Ovary (tissue), 9 donors: Measurements from ENCODE around the gene CLEC16A. TPM values are rescaled to one million over a fixed set of nuclear protein-coding genes. Genes with fewer than 3 reads are reported as not detected.

Source experiments
- DNase-seq, 5 donors: peaks; one replicate each; pipeline ENCODE4 v3.0.0-alpha.2; 2019 to 2020
- H3K27ac ChIP-seq, 2 donors: fragments of 200-600 bp; one replicate each; pipeline versions ENCODE4 v1.5.1 to v1.8.0; 2019 to 2022
- H3K27me3 ChIP-seq: fragments of 200-600 bp; one replicate; pipeline ENCODE4 v1.8.0; 2022
- H3K36me3 ChIP-seq: fragments of 200-600 bp; sonication (generic); one replicate; pipeline ENCODE4 v1.5.1; 2019
- H3K4me1 ChIP-seq: one replicate; pipeline ENCODE4 v1.8.1; 2013; ENCODE audit warnings: mild to moderate bottlenecking, moderate library complexity; ENCODE audit not compliant: insufficient read depth
- H3K4me3 ChIP-seq: fragments of 200-600 bp; sonication (generic); one replicate; pipeline ENCODE4 v1.5.1; 2017
- H3K9me3 ChIP-seq, 2 donors: fragments of 200-600 bp in 1 of 2; sonication (generic) in 1 of 2; one replicate each; pipeline versions ENCODE4 v1.5.1 to v1.8.1; 2013 to 2019; ENCODE audit warnings: mild to moderate bottlenecking in 1 of 2, moderate library complexity in 1 of 2
- EP300 ChIP-seq: sonication (generic); formaldehyde crosslinking; IDR thresholded peaks from one replicate; pipeline ENCODE4 v1.6.1; 2017; ENCODE audit warnings: antibody characterized with exemption
- POLR2A ChIP-seq: fragments of 450-650 bp; IDR thresholded peaks from one replicate; pipeline ENCODE4 v1.6.1; 2017; ENCODE audit warnings: antibody characterized with exemption, mild to moderate bottlenecking, moderate library complexity
- WGBS, 3 donors: extraction: QIAGEN DNeasy Blood & Tissue Kit in 1 of 3; methylation state at CpG; one replicate each; pipeline versions ENCODE4 v1.1.5 to v1.1.7; 2013 to 2017; 5-methylcytosine and 5-hydroxymethylcytosine counted together
- intact Hi-C, 4 donors: fragments of 100-400 bp; cut with DNase I; formaldehyde crosslinking; loops; one replicate each; pipeline versions ENCODE4 v1.11.0 to v1.15.1; 2022 to 2023
- polyA plus RNA-seq, 2 donors: library from polyadenylated mRNA; stranded (reverse); fragments of 200-250 nt in 1 of 2; fragments of 350-450 nt in 1 of 2; fragmentation: Illumina TruSeq in 1 of 2; extraction: RNeasy Lipid Tissue Mini Kit (QIAGEN cat#74804) in 1 of 2; gene quantifications; one replicate each; pipeline ENCODE4 v1.2.3, GENCODE V29; 2013 to 2014
- total RNA-seq, 7 donors: library from RNA; depleted of rRNA in 2 of 7; stranded (reverse); fragments of >200 nt in 2 of 7; fragmentation: NEBNext Ultra II Directional in 3 of 7; extraction: Animal tissue kit (Norgen Biotek cat#: 25700) in 3 of 7; gene quantifications; one replicate each; pipeline versions ENCODE4 v1.1.0 to v1.2.4, GENCODE V29; 2016 to 2023
- TF ChIP-seq, protein P1 (sequence below), 3 donors: fragments of 450-650 bp in 2 of 3; fragments of 200-600 bp in 1 of 3; IDR thresholded peaks; one replicate each; pipeline versions ENCODE4 v1.5.1 to v1.8.0; 2016 to 2022; ENCODE audit warnings: antibody characterized with exemption in 3 of 3, mild to moderate bottlenecking in 1 of 3
- donor health status: DM: no; HTN: no; CAD: no; lungs with moderate emphysema.
- donor health status: DM: no; HTN: no; CAD: no.
- donor health status: Bipolar disorder and iron deficiency.
- donor health status: DM: yes; HTN: yes; CAD: no.
- donor health status: DM: no; HTN: no; CAD: no.
- donor health status: DM: yes; HTN: yes; CAD: no.

CLEC16A gene
- total and polyA plus RNA-seq, 9 donors, result 6.4 to 28.1 (median 16.5) TPM

- H3K36me3 ChIP-seq, result no peaks in the 10 kb centered on the region
- DNase-seq, result peak in 1 of 5 donors; percentile 21
- intact Hi-C loops, result no loop called here
- H3K4me3 ChIP-seq, result no peak overlapping the region
- no peak overlapping the region for H3K27ac ChIP-seq
- H3K27me3 ChIP-seq, result no peaks in the 10 kb centered on the region
- TF ChIP-seq POLR2A (no peak), EP300 (no peak)
- TF ChIP-seq, protein P1, sequence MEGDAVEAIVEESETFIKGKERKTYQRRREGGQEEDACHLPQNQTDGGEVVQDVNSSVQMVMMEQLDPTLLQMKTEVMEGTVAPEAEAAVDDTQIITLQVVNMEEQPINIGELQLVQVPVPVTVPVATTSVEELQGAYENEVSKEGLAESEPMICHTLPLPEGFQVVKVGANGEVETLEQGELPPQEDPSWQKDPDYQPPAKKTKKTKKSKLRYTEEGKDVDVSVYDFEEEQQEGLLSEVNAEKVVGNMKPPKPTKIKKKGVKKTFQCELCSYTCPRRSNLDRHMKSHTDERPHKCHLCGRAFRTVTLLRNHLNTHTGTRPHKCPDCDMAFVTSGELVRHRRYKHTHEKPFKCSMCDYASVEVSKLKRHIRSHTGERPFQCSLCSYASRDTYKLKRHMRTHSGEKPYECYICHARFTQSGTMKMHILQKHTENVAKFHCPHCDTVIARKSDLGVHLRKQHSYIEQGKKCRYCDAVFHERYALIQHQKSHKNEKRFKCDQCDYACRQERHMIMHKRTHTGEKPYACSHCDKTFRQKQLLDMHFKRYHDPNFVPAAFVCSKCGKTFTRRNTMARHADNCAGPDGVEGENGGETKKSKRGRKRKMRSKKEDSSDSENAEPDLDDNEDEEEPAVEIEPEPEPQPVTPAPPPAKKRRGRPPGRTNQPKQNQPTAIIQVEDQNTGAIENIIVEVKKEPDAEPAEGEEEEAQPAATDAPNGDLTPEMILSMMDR (IDR thresholded peaks at IDR 0.05), result no peak
- WGBS, 3 donors, result 91 to 92% (median 92%) methylated on average over 17 of the region's 17 CpGs
- H3K9me3 ChIP-seq, result no peaks in the 10 kb centered on the region
- H3K4me1 ChIP-seq, result peaks cover 7% of the 10 kb centered on the region
Observed at GRCh38 chr16:11051879-11052808, 107.8 kb downstream of the CLEC16A start.

- 87 to 93% (median 90%) methylated on average over 6 of the region's 6 CpGs for WGBS, 3 donors
- Histone ChIP-seq H3K4me3 (no peak overlapping the region), H3K36me3 (no peaks in the 10 kb centered on the region), H3K27ac (no peak overlapping the region), H3K27me3 (no peaks in the 10 kb centered on the region), H3K9me3 (no peaks in the 10 kb centered on the region), H3K4me1 (peaks cover 10% of the 10 kb centered on the region)
- no peak for TF ChIP-seq POLR2A
- TF ChIP-seq EP300, result no peak
- TF ChIP-seq, protein P1 (IDR thresholded peaks at IDR 0.05), result no peak
- DNase-seq, result no peak
- intact Hi-C loops, result no loop called here
Observed at GRCh38 chr16:11053916-11054460, 109.6 kb downstream of the CLEC16A start.

GRCh38 chr16:11056090-11056992, 112.0 kb downstream of the CLEC16A start:
- no peaks in the 10 kb centered on the region for H3K27me3 ChIP-seq
- intact Hi-C loops, result loop anchor here in 1 of 4 donors (5.0 kb wide), 1 partner anchor 51 kb away; no protein-coding TSS in a partner anchor
- H3K36me3 ChIP-seq, result no peaks in the 10 kb centered on the region
- no peaks in the 10 kb centered on the region for H3K9me3 ChIP-seq
- H3K4me3 ChIP-seq, result no peak overlapping the region
- WGBS, 3 donors, result 18 to 48% (median 47%) methylated on average over 11 of the region's 11 CpGs
- TF ChIP-seq, protein P1 (IDR thresholded peaks at IDR 0.05), result no peak
- TF ChIP-seq POLR2A (no peak), EP300 (no peak)
- DNase-seq, result peak in 1 of 5 donors; percentile 13
- H3K27ac ChIP-seq, result peak overlapping the region in 1 of 2 donors; percentile 31
- peaks cover 10% of the 10 kb centered on the region for H3K4me1 ChIP-seq
